ENCODE measurements around the gene GPR84.

GPR84 gene

GRCh38 chr12:54387114-54387467 lies 22.8 kb upstream of the GPR84 start:
- Histone ChIP-seq H3K27me3 (ENCODE audit: low read depth) (no peaks in the 10 kb centered on the region), H3K4me3 (no peak overlapping the region), H3K4me1 (peaks cover 4% of the 10 kb centered on the region; the same call in 1 of the 2 replicates), H3K36me3 (replicated peaks) (no peaks in the 10 kb centered on the region), H3K9me3 (no peaks in the 10 kb centered on the region)
- in situ Hi-C loops (cut with MboI; ENCODE audit: low sequenced_read_pairs), result no loop called here
- DNase-seq (ENCODE audit: low spot score in 2 of 2), result no peak

- H3K4me3 ChIP-seq, result no peak overlapping the region
- no peaks in the 10 kb centered on the region for H3K36me3 ChIP-seq (replicated peaks)
- H3K27me3 ChIP-seq (ENCODE audit: low read depth), result no peaks in the 10 kb centered on the region
- in situ Hi-C loops (cut with MboI; ENCODE audit: low sequenced_read_pairs), result no loop called here
- peaks cover 4% of the 10 kb centered on the region; the same call in 1 of the 2 replicates for H3K4me1 ChIP-seq
- no peaks in the 10 kb centered on the region for H3K9me3 ChIP-seq
- no peak for DNase-seq (ENCODE audit: low spot score in 2 of 2)
Observed at GRCh38 chr12:54386403-54387113, 22.3 kb upstream of the GPR84 start.

GRCh38 chr12:54385251-54385914 lies 21.1 kb upstream of the GPR84 start:
- no peak for DNase-seq (ENCODE audit: low spot score in 2 of 2)
- H3K4me3 ChIP-seq, result no peak overlapping the region
- H3K4me1 ChIP-seq, result peaks cover 4% of the 10 kb centered on the region; the same call in 1 of the 2 replicates

GRCh38 chr12:54384591-54385041 lies 20.3 kb upstream of the GPR84 start, which contains the start of gene ZNF385A:
ZNF385A (minus strand) TSS chr12:54384733; CDS start chr12:54384514, 219 bp downstream.
- 0 out of 2 replicates have a peak, but pooled peaks cover 3% of the 10 kb centered on the region for H3K36me3 ChIP-seq (replicated peaks)
- peaks cover 4% of the 10 kb centered on the region; the same call in 1 of the 2 replicates for H3K4me1 ChIP-seq
- no peak within 1 kb of the TSS for H3K4me3 ChIP-seq
- DNase-seq (ENCODE audit: low spot score in 2 of 2), result no peak
- in situ Hi-C loops (cut with MboI; ENCODE audit: low sequenced_read_pairs), result no loop called here
- no peaks in the 10 kb centered on the region for H3K9me3 ChIP-seq
- H3K27me3 ChIP-seq (ENCODE audit: low read depth), result no peaks in the 10 kb centered on the region

More at GRCh38 chr12:54385251-54385914, 21.1 kb upstream of the GPR84 start:
- in situ Hi-C loops (cut with MboI; ENCODE audit: low sequenced_read_pairs), result no loop called here
- H3K9me3 ChIP-seq, result no peaks in the 10 kb centered on the region
- no peaks in the 10 kb centered on the region for H3K27me3 ChIP-seq (ENCODE audit: low read depth)
- H3K36me3 ChIP-seq (replicated peaks), result no peaks in the 10 kb centered on the region

- H3K4me1 ChIP-seq, result no peaks in the 10 kb centered on the region
- H3K4me3 ChIP-seq, result no peak overlapping the region
- in situ Hi-C loops (cut with MboI; ENCODE audit: low sequenced_read_pairs), result no loop called here
- no peaks in the 10 kb centered on the region for H3K9me3 ChIP-seq
- H3K27me3 ChIP-seq (ENCODE audit: low read depth), result no peaks in the 10 kb centered on the region
- DNase-seq (ENCODE audit: low spot score in 2 of 2), result no peak
- H3K36me3 ChIP-seq (replicated peaks), result 0 out of 2 replicates have a peak, but pooled peaks cover 3% of the 10 kb centered on the region
Observed at GRCh38 chr12:54383041-54383609, 18.8 kb upstream of the GPR84 start.

GRCh38 chr12:54381136-54381535 lies 16.9 kb upstream of the GPR84 start:
- Histone ChIP-seq H3K9me3 (no peaks in the 10 kb centered on the region), H3K36me3 (replicated peaks) (0 out of 2 replicates have a peak, but pooled peaks cover 3% of the 10 kb centered on the region), H3K4me1 (no peaks in the 10 kb centered on the region), H3K4me3 (no peak overlapping the region), H3K27me3 (ENCODE audit: low read depth) (no peaks in the 10 kb centered on the region)
- in situ Hi-C loops (cut with MboI; ENCODE audit: low sequenced_read_pairs), result no loop called here
- no peak for DNase-seq (ENCODE audit: low spot score in 2 of 2)

- Histone ChIP-seq H3K36me3 (replicated peaks) (0 out of 2 replicates have a peak, but pooled peaks cover 3% of the 10 kb centered on the region), H3K9me3 (no peaks in the 10 kb centered on the region), H3K4me3 (no peak overlapping the region), H3K27me3 (ENCODE audit: low read depth) (no peaks in the 10 kb centered on the region), H3K4me1 (no peaks in the 10 kb centered on the region)
- in situ Hi-C loops (cut with MboI; ENCODE audit: low sequenced_read_pairs), result no loop called here
- peak; percentile 82 to 97 for DNase-seq (ENCODE audit: low spot score in 2 of 2)
Observed at GRCh38 chr12:54379398-54380201, 15.3 kb upstream of the GPR84 start.

GRCh38 chr12:54378796-54379397 lies 14.6 kb upstream of the GPR84 start:
- no peaks in the 10 kb centered on the region for H3K4me1 ChIP-seq
- H3K27me3 ChIP-seq (ENCODE audit: low read depth), result no peaks in the 10 kb centered on the region
- in situ Hi-C loops (cut with MboI; ENCODE audit: low sequenced_read_pairs), result no loop called here
- no peaks in the 10 kb centered on the region for H3K9me3 ChIP-seq
- no peak for DNase-seq (ENCODE audit: low spot score in 2 of 2)
- 0 out of 2 replicates have a peak, but pooled peaks cover 3% of the 10 kb centered on the region for H3K36me3 ChIP-seq (replicated peaks)
- H3K4me3 ChIP-seq, result no peak overlapping the region

- no peaks in the 10 kb centered on the region for H3K9me3 ChIP-seq
- 0 out of 2 replicates have a peak, but pooled peaks cover 3% of the 10 kb centered on the region for H3K36me3 ChIP-seq (replicated peaks)
- DNase-seq (ENCODE audit: low spot score in 2 of 2), result no peak
- H3K4me1 ChIP-seq, result no peaks in the 10 kb centered on the region
- in situ Hi-C loops (cut with MboI; ENCODE audit: low sequenced_read_pairs), result no loop called here
- H3K27me3 ChIP-seq (ENCODE audit: low read depth), result no peaks in the 10 kb centered on the region
- no peak overlapping the region for H3K4me3 ChIP-seq
Observed at GRCh38 chr12:54377797-54378515, 13.7 kb upstream of the GPR84 start.

GRCh38 chr12:54377007-54377406 lies 12.7 kb upstream of the GPR84 start:
- H3K27me3 ChIP-seq (ENCODE audit: low read depth), result no peaks in the 10 kb centered on the region

GRCh38 chr12:54376596-54376995 lies 12.3 kb upstream of the GPR84 start:
- no peak for DNase-seq (ENCODE audit: low spot score in 2 of 2)
- in situ Hi-C loops (cut with MboI; ENCODE audit: low sequenced_read_pairs), result no loop called here
- Histone ChIP-seq H3K9me3 (no peaks in the 10 kb centered on the region), H3K36me3 (replicated peaks) (0 out of 2 replicates have a peak, but pooled peaks cover 3% of the 10 kb centered on the region), H3K4me1 (no peaks in the 10 kb centered on the region), H3K27me3 (ENCODE audit: low read depth) (no peaks in the 10 kb centered on the region), H3K4me3 (no peak overlapping the region)

More at GRCh38 chr12:54377007-54377406, 12.7 kb upstream of the GPR84 start:
- H3K9me3 ChIP-seq, result no peaks in the 10 kb centered on the region
- DNase-seq (ENCODE audit: low spot score in 2 of 2), result no peak
- H3K4me3 ChIP-seq, result no peak overlapping the region
- in situ Hi-C loops (cut with MboI; ENCODE audit: low sequenced_read_pairs), result no loop called here
- 0 out of 2 replicates have a peak, but pooled peaks cover 3% of the 10 kb centered on the region for H3K36me3 ChIP-seq (replicated peaks)
- no peaks in the 10 kb centered on the region for H3K4me1 ChIP-seq

GRCh38 chr12:54375259-54375579 lies 10.9 kb upstream of the GPR84 start:
- Histone ChIP-seq H3K9me3 (no peaks in the 10 kb centered on the region), H3K4me1 (no peaks in the 10 kb centered on the region), H3K27me3 (ENCODE audit: low read depth) (no peaks in the 10 kb centered on the region), H3K4me3 (no peak overlapping the region), H3K36me3 (replicated peaks) (0 out of 2 replicates have a peak, but pooled peaks cover 3% of the 10 kb centered on the region)
- no peak for DNase-seq (ENCODE audit: low spot score in 2 of 2)
- in situ Hi-C loops (cut with MboI; ENCODE audit: low sequenced_read_pairs), result no loop called here

All from HAP-1 (cell line).